Hindlimb muscle (tissue), 1 donor: Measurements from ENCODE around the gene TRPC3. TPM values are rescaled to one million over a fixed set of nuclear protein-coding genes. Genes with fewer than 3 reads are reported as not detected.
A peak's percentile ranks its signal among the peaks of the same experiment; 100 is the strongest.

Experiments used
- DNase-seq: peaks from one replicate; pipeline ENCODE4 v3.0.0-alpha.2; 2013
- polyA plus RNA-seq: library from polyadenylated mRNA; unstranded; fragments of 120-200 nt; gene quantifications from one replicate; pipeline ENCODE4 v1.2.1, GENCODE V29; 2013; ENCODE audit not compliant: insufficient read length

Gene TRPC3
- polyA plus RNA-seq, 1 donor, result 0.19 TPM

DNA sequence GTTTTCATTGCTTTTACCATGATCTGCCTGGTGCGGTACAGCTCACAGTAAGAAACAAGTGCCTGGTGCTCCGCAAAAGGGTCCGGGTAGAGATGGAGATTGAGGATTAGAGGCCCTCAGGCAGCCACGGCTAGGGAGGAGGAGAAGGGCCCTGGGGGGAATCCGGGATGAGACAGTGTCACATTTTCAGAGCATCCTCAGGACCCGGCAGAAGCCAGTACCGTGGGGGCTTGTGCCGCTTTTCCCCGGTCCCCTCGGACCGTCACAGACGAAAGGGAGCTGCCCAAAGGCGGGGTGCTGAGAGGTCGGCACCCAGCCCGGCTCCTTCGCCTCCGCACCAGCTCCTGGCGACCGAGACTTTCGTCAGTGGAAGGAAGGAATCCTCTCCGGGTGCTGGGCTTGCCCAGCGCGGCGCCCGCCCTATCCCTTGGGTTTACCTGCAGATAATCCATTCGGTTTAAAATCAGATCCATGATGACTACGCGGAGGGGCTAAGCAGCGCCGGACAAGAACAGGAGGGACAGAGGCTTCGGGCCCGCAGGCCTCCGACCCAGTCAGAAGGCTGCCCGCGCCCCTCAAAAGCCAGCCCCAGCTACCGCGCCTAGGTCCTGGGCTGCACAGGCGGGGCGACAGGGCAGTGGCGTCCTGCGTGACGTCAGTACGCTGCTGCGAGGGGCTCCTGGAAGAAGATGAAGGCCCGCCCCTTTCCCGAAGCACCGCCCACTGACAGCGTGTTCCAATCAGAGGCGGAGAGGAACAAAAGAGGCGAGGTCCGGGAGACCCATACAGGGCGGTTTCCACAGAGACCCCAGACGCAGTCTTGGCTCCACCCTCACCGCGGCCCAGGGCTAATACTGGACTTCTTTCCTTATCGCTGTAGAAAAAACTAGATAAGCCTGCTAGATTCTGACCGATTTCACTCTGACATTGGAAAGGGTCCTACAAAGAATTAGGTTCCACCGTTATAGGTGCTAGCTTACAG is 81.7 kb downstream of the TRPC3 start, which contains the start of gene BBS7:
Gene BBS7 (minus strand): TSS at position 634 of the 982 bp plus-strand sequence. CDS start 161 bp downstream, at position 473.
- DNase-seq, result peak; percentile 98

DNA sequence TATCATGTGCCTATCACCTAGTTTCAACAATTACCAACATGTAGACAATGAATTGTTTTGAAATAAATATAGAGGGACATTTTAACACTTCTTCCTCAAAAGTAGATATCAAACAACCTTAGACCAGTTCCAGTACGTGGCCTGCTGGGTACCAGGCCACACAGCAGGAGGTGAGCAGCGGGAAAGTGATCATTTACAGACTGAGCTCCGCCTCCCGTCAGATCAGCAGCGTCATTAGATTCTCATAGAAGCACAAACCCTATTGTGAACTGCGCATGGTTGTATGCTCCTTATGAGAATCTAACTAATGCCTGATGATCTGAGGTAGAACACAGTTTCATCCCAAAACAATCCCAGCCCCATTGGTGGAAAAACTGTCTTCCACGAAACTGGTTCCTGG is 88.1 kb downstream of the TRPC3 start:
- no peak for DNase-seq

DNA sequence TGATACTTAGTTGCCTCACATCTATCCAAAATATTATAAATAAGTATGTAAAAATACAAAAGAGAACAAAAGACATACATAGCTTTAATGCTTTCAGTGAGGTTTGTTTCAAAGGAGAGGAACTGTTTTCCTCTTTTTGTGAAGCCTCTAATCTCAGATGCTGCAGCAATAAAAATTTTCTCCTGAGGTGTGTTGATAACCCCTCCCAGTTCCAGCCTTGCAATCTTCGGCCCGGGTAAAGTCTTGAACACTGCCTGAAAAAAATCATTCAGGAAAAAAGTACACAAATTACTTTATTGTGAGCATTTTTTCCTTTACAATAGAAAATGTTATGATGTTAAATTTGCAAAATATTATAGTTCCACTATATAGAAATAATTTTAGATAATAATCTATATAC is 90.4 kb downstream of the TRPC3 start:
- no peak for DNase-seq

DNA sequence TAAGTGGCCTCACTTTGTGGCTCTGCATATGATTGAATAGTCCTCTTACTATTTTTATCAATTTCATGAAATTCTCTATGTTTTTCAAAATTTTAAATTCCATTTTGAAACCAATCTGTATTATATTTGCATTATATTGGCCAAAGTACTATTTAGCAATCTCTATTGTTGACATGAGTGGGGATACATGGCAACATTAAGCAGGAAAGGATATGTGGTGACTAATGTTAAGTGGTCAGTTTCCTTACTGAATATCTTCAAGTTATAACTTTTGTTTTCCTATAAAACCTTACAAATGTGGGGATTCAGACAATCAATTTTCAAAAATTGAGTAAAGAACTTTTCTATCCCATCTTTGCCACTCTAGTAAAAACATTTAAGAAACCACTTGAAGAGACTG is 91.7 kb downstream of the TRPC3 start:
- no peak for DNase-seq

DNA sequence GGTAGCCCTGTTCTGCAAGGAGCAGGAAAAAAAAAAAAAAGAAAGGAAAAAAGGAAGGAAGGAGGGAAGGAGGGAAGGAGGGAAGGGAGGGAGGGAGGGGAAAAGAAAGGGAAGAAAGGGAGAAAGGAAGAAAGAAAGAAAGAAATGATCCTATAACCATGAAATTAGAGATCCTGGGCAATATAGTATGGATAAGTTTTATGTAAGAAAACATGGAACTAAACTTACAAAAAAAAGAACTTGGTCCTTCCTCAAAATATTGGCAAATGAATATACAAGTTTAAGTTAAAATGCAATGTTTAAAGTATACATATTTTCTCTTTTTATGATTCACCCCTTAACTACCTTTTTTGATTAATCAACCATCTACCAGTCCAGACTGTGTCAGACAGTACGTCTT is 100.5 kb downstream of the TRPC3 start:
- no peak for DNase-seq

DNA sequence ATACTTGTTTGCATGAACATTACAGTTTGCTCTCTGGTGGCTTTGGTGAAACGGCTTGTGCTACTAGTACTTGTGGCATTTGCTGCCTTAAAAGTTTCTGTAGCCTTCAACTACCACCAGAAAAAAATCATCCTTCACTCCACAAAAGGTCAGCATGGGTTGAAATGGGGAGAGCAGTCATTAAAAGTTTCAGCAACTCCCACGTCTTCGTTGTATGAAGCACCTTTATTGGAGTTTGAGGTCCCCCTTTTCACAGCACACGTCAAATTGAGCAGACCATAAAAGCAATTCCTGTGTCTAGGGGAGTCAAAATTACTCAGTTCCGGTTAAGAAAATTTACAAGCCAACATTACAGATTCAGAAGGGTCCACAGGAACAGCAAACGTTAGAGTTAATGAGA is 105.2 kb downstream of the TRPC3 start:
- DNase-seq, result no peak

DNA sequence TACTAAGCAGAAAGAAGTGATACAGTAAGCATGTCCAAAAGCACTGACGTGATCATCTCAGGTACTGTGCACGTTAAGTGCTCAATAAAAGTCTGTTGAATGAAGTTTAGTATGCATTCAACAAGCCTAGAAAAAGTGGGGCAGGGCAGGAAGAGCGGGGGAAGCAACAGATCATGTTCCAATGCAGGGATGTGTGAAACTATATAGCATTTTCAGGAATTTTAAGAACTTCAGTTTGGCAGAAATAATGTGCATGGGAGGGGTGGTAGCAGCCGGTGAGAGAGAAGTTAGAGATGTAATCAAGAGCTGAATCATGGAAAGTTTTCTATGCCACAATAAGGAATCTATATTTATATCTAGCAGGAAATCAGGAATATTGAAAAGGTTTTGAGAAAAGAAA is 109.0 kb downstream of the TRPC3 start:
- no peak for DNase-seq

DNA sequence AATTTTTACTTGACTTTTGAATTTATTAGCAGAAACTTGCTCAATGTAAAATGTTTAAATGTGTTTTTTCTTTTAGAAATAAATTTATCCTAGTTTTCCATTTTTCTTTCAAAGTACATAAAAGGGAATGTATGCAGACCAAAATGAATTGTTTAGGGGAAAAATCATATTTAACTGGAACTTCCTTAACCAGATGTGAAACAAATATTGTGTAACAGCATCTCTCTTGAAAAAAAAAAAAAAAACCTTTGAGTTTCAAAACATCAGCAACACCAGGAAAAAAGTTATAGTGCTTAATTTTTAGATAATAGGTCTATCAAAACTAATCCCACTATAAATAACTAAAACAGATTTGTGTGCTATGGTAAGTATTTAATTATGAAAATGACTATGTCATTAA is 113.7 kb downstream of the TRPC3 start:
- DNase-seq, result no peak

DNA sequence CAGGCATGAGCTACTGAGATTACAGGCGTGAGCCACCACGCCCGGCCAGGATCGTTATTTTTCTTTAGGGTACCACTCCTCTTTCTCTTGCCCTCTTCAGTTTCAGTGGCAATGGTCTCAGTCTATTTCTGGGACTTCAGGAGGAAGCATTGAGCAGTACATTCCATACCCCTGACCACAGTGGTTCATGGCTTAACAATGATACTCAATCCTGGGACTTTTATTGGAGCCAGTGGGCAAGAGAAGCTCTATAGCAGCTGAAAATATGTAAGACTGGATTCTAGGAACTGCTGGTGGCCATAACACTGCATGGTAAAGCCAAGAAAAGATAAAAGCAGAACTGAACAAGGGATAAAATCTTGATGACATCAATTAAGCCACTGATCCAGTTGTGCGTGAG is 122.3 kb downstream of the TRPC3 start:
- DNase-seq, result no peak

Other genes starting within 250 kb of the TRPC3 start
- 1.3 TPM for gene SMIM43, start 186.9 kb downstream of the TRPC3 start, polyA plus RNA-seq
- gene EXOSC9, start 150.7 kb downstream of the TRPC3 start, polyA plus RNA-seq, result 28.5 TPM
- gene CCNA2, start 128.2 kb downstream of the TRPC3 start, polyA plus RNA-seq, result 13.5 TPM
- gene BBS7, start 81.6 kb downstream of the TRPC3 start, polyA plus RNA-seq, result 13.3 TPM
- 42.5 TPM for gene BLTP1, start 200.3 kb upstream of the TRPC3 start, polyA plus RNA-seq